WI38 (cell line): ENCODE results near the gene ACSM5.
"Not testable (repeated sequence)": the region's sequence is repeated elsewhere in the genome, so short reads cannot be mapped to it uniquely, and the experiment has no call there.

Experiments
- H3K4me3 ChIP-seq: 2 replicates; pipeline ENCODE4 v1.5.1; 2011; ENCODE audit warnings: low read depth, mild to moderate bottlenecking, control low read depth, low read length
- TF ChIP-seq, protein P1 (sequence below): IDR thresholded peaks from 2 replicates; pipeline ENCODE4 v1.5.1; 2012; ENCODE audit warnings: low read depth, mild to moderate bottlenecking, control low read depth, low read length

Gene ACSM5

DNA sequence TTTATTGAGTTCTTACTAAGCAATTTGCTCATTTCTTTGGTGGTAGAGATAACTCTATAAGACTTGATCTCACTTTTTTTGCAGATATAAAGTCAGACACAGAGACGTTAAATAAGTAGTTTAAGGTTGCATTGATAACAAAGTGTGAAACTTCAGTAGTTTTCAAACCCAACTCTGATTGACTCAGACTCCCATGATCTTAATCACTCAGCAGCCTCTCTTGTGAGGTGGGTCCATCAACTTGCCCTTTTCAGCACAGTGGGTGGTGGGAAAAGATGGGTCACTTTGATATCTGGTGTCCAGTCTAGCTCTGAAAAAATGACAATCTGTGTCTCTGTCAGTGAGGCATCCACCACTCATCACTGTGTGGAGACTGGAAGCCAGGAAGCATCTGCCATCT is 61.4 kb downstream of the ACSM5 start:
- not testable (repeated sequence) for H3K4me3 ChIP-seq

DNA sequence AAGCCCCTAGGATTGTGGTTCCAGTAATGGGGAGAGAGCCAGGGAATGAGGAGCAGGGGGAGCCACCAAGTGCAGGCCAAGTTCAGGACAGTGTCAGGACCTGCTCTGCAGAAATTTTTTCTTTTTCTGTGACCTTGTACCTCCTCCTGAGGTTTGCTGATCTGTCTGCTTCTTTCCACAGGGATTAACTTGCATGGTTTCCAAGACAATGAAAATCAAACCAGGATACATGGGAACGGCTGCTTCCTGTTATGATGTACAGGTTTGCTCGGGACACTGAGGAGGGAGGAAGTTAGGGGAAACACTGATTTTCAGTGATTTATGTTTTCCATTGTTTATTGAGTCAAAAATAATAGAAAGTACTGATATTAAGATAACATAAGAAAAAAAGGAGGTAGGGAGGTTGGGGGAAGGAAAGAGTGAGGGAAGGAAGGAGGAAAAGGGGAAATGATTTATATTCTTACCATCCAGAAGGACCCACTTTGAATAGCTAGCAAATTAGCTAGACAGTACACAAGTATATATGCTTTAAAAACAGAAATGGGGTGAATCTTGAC is 67.9 kb downstream of the ACSM5 start:
- not testable (repeated sequence) for H3K4me3 ChIP-seq

DNA sequence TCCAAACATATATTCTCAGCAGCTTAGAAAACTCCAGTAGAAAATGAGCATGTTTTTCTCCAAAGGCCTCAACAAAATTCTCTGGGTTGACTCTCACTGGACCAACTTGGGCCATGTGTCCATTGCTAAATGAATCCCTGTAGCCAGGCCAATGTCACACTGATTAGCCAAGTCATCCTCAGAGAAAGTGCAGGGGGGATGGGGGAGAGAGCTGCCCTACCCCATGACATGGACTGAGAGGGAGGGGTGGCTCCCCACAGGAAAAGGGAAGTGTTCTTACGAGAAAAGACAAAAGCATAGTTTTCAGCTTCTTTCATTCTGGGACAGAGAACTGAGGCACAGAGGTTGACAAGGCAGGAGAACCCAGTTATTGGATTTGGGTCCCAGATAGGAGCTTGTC is 74.7 kb downstream of the ACSM5 start:
- not testable (repeated sequence) for H3K4me3 ChIP-seq

DNA sequence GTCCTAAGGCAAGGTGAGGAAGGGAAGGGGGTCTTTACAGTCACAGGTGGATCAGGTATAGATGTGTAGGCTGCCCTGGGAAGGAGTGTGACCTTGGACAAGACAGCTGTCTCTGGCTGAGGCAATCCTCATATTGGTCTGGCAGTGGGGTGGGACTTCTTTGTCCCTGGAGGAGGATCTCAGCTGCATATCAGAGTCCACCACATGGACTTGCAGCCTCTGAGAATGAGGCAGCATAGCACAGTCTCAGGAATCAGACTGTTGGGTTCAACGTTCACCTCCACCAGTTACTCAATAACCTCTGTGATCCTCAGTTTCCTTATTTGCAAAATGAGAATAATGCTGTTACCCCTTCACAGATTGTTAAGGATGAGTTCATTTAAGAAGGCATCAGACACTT is 75.4 kb downstream of the ACSM5 start:
- TF ChIP-seq, protein P1, sequence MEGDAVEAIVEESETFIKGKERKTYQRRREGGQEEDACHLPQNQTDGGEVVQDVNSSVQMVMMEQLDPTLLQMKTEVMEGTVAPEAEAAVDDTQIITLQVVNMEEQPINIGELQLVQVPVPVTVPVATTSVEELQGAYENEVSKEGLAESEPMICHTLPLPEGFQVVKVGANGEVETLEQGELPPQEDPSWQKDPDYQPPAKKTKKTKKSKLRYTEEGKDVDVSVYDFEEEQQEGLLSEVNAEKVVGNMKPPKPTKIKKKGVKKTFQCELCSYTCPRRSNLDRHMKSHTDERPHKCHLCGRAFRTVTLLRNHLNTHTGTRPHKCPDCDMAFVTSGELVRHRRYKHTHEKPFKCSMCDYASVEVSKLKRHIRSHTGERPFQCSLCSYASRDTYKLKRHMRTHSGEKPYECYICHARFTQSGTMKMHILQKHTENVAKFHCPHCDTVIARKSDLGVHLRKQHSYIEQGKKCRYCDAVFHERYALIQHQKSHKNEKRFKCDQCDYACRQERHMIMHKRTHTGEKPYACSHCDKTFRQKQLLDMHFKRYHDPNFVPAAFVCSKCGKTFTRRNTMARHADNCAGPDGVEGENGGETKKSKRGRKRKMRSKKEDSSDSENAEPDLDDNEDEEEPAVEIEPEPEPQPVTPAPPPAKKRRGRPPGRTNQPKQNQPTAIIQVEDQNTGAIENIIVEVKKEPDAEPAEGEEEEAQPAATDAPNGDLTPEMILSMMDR = no peak
- H3K4me3 ChIP-seq = no peak overlapping the region

DNA sequence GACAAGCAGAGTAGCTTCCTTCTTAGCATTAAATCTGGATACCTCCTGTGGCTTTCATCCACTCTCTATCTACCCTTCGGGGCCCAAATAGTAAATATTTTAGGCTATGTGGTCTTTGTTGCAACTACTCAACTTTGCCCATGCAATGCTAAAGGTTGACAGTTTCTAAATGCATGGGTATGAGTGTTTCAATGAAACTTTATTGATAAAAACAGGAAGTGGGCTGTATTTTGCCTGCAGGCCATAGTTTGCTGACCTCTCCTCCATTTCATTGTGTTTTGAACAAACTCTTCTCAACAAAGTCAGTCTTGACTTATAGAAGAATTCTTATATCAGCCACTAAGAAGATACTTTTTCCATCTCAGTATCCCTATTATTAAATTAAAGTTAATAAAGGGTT is 76.1 kb downstream of the ACSM5 start:
- no peak overlapping the region for H3K4me3 ChIP-seq
- TF ChIP-seq, protein P1 = no peak
